DOHH2 (cell line): ENCODE results near the gene TMEM139.

Experiments
- EZH2phosphoT487 ChIP-seq: fragments of 200-600 bp; sonication (generic); IDR thresholded peaks from 2 replicates; pipeline ENCODE4 v1.6.1; 2017; ENCODE audit warnings: borderline replicate concordance, mild to moderate bottlenecking, antibody characterized with exemption, low read length, moderate library complexity, mixed read lengths
- TF ChIP-seq, protein P1 (sequence below): fragments of 200-600 bp; sonication (generic); IDR thresholded peaks from one replicate; pipeline ENCODE4 v1.5.1; 2014; ENCODE audit warnings: antibody characterized with exemption, mild to moderate bottlenecking, low read depth, low read length; ENCODE audit not compliant: poor library complexity, severe bottlenecking

- no peak for TF ChIP-seq EZH2phosphoT487
- TF ChIP-seq, protein P1, sequence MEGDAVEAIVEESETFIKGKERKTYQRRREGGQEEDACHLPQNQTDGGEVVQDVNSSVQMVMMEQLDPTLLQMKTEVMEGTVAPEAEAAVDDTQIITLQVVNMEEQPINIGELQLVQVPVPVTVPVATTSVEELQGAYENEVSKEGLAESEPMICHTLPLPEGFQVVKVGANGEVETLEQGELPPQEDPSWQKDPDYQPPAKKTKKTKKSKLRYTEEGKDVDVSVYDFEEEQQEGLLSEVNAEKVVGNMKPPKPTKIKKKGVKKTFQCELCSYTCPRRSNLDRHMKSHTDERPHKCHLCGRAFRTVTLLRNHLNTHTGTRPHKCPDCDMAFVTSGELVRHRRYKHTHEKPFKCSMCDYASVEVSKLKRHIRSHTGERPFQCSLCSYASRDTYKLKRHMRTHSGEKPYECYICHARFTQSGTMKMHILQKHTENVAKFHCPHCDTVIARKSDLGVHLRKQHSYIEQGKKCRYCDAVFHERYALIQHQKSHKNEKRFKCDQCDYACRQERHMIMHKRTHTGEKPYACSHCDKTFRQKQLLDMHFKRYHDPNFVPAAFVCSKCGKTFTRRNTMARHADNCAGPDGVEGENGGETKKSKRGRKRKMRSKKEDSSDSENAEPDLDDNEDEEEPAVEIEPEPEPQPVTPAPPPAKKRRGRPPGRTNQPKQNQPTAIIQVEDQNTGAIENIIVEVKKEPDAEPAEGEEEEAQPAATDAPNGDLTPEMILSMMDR = no peak
Observed at GRCh38 chr7:143280566-143280965, 4.2 kb upstream of the TMEM139 start.
